H1 (cell line): Measurements from ENCODE around the gene SLC25A15.

Experiments used
- BCL11A ChIP-seq, 2 experiments: IDR thresholded peaks; one replicate each; pipeline ENCODE4 v1.6.1; 2011; ENCODE audit warnings: low read depth in 2 of 2, low read length in 2 of 2, mild to moderate bottlenecking in 2 of 2
- BRCA1 ChIP-seq: IDR thresholded peaks from 2 replicates; pipeline ENCODE4 v1.6.1; 2012; ENCODE audit warnings: low read depth, low read length, improper control_type of control experiment
- EZH2 ChIP-seq: fragments of 200-600 bp; sonication (generic); IDR thresholded peaks from 2 replicates; pipeline ENCODE4 v1.7.1; 2012; ENCODE audit warnings: low read depth, mild to moderate bottlenecking, moderate library complexity, low read length, inconsistent platforms; ENCODE audit not compliant: severe bottlenecking
- NANOG ChIP-seq: IDR thresholded peaks from 2 replicates; pipeline ENCODE4 v1.6.1; 2011; ENCODE audit warnings: low read length, low read depth, mild to moderate bottlenecking, inconsistent platforms; ENCODE audit not compliant: insufficient read depth, poor library complexity, severe bottlenecking
- POLR2A ChIP-seq, 2 experiments: IDR thresholded peaks; 1 replicate in 1 of 2; 2 replicates in 1 of 2; pipeline ENCODE4 v1.6.1; 2011; ENCODE audit warnings: low read depth in 2 of 2, low read length in 2 of 2, mild to moderate bottlenecking in 2 of 2; ENCODE audit errors: control extremely low read depth in 1 of 2
- POU5F1 ChIP-seq: IDR thresholded peaks from 2 replicates; pipeline ENCODE4 v1.6.1; 2011; ENCODE audit warnings: low read depth, mild to moderate bottlenecking, low read length, moderate library complexity
- RFX5 ChIP-seq: IDR thresholded peaks from 2 replicates; pipeline ENCODE4 v1.6.1; 2011; ENCODE audit warnings: low read depth, low read length, improper control_type of control experiment, borderline replicate concordance
- USF2 ChIP-seq: IDR thresholded peaks from 2 replicates; pipeline ENCODE4 v1.6.1; 2011; ENCODE audit warnings: low read length, improper control_type of control experiment
- ZNF274 ChIP-seq: IDR thresholded peaks from 2 replicates; pipeline ENCODE4 v1.7.0; 2012; ENCODE audit warnings: low read length, borderline replicate concordance; ENCODE audit errors: extremely low read depth
- TF ChIP-seq, protein P1 (sequence below), 3 experiments: IDR thresholded peaks; 1 replicate in 2 of 3; 2 replicates in 1 of 3; pipeline versions ENCODE4 v1.5.1 to v1.6.1; 2011; ENCODE audit warnings: low read length in 3 of 3, mild to moderate bottlenecking in 3 of 3, inconsistent platforms in 2 of 3, low read depth in 1 of 3, moderate library complexity in 1 of 3; ENCODE audit not compliant: insufficient read depth in 1 of 3; ENCODE audit errors: control extremely low read depth in 1 of 3

- TF ChIP-seq, protein P1, sequence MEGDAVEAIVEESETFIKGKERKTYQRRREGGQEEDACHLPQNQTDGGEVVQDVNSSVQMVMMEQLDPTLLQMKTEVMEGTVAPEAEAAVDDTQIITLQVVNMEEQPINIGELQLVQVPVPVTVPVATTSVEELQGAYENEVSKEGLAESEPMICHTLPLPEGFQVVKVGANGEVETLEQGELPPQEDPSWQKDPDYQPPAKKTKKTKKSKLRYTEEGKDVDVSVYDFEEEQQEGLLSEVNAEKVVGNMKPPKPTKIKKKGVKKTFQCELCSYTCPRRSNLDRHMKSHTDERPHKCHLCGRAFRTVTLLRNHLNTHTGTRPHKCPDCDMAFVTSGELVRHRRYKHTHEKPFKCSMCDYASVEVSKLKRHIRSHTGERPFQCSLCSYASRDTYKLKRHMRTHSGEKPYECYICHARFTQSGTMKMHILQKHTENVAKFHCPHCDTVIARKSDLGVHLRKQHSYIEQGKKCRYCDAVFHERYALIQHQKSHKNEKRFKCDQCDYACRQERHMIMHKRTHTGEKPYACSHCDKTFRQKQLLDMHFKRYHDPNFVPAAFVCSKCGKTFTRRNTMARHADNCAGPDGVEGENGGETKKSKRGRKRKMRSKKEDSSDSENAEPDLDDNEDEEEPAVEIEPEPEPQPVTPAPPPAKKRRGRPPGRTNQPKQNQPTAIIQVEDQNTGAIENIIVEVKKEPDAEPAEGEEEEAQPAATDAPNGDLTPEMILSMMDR (IDR thresholded peaks at IDR 0.05; ENCODE audit: control extremely low read depth in 1 of 3, insufficient read depth in 1 of 3, low read depth in 1 of 3, low read length in 3 of 3) = no peak
- no peak for TF ChIP-seq BCL11A (IDR thresholded peaks at IDR 0.05; ENCODE audit: low read depth in 2 of 2, low read length in 2 of 2)
- no peak for TF ChIP-seq ZNF274
- no peak for TF ChIP-seq POLR2A (IDR thresholded peaks at IDR 0.05; ENCODE audit: control extremely low read depth in 1 of 2, low read depth in 2 of 2, low read length in 2 of 2)
- TF ChIP-seq EZH2 = no peak
- TF ChIP-seq NANOG = no peak
- TF ChIP-seq RFX5 = no peak
- no peak for TF ChIP-seq BRCA1
- TF ChIP-seq USF2 = no peak
- no peak for TF ChIP-seq POU5F1
Measured at GRCh38 chr13:40770609-40770933, 18.8 kb upstream of the SLC25A15 start.
